ENCODE data around the gene CD247.

Gene CD247

DNA sequence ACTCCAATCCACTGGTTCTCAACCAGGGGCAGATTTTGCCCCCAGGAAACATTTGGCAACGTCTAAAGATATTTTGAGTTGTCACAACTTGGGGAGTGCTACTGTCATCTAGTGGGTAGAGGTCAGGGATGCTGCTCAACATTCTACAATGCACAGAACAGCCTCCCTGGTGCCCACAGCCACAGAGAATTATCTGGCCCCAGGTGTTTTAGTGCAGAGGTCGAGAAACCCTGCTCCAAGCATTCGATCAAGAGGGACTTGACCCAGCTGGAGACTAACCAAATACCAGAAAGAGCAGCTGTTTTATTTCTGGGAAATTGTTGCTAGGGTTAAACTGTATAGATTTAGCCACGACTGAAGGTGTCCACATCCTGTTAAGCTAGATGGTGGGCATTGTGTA, 19.2 kb downstream of the CD247 start:
- TF ChIP-seq, protein P1, sequence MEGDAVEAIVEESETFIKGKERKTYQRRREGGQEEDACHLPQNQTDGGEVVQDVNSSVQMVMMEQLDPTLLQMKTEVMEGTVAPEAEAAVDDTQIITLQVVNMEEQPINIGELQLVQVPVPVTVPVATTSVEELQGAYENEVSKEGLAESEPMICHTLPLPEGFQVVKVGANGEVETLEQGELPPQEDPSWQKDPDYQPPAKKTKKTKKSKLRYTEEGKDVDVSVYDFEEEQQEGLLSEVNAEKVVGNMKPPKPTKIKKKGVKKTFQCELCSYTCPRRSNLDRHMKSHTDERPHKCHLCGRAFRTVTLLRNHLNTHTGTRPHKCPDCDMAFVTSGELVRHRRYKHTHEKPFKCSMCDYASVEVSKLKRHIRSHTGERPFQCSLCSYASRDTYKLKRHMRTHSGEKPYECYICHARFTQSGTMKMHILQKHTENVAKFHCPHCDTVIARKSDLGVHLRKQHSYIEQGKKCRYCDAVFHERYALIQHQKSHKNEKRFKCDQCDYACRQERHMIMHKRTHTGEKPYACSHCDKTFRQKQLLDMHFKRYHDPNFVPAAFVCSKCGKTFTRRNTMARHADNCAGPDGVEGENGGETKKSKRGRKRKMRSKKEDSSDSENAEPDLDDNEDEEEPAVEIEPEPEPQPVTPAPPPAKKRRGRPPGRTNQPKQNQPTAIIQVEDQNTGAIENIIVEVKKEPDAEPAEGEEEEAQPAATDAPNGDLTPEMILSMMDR (IDR thresholded peaks at IDR 0.05; ENCODE audit: insufficient read depth, low read depth, low read length, missing control alignments), result no peak
- no peak for DNase-seq (ENCODE audit: low read depth)
- H3K4me3 ChIP-seq (ENCODE audit: low read length), result no peak overlapping the region

DNA sequence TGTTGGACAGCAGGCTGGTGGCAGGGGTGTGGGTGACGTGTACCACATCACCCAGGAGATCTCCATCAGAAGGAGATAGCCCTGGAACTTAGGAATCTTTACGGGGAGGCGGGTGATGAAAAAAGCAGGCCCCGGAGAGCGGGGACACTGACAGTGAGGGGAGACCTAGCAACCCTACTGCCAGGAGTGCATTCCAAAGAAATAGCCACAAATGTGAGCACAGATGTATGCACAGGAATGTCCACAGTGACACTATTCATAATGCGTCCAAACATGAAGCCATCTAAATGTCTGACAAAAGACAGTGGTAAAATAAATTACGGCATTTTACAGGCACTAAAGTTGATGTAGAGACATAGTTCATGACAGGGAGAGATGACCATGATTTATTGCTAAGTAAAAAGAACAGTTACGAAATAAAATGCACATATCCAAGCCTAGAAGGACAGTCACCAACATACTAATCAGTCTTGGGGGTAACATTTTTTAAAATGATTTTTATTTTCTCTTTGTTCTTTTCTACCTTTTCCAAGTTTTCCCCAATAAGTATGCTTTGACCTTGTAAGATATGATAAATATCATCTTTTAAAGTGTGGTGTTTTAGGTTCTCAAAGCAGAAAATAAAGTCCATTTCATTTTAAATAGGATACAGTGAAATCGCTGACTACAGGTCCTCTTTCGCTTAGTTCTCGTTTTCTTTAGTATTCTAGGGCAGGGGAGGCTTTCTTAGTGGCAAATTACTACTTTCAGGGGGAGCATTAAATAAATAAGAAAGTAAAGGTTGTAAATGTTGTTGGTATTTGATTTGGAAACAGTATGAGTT, 21.3 kb downstream of the CD247 start:
- no peak overlapping the region for H3K4me3 ChIP-seq (ENCODE audit: low read length)
- no peak for DNase-seq (ENCODE audit: low read depth)
- TF ChIP-seq, protein P1 (IDR thresholded peaks at IDR 0.05; ENCODE audit: insufficient read depth, low read depth, low read length, missing control alignments), result no peak

DNA sequence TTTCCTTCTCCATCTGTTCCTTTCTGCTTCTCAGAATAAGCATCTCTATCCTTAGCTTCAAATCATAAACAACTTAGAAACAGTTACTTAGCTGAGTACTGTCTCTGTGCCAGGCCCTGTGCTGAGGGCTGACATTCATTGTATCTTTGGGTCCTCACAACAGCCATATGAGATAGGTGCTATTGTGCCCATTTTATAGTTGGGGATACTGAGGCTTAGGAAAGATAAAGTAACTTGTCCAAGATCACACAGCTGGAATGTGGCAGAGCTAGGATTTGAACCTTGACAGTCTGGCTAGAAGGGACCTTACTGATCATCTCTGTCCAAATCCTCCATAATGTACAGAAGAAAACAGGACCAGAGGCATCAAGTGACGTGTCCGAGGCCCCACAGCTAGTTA, 25.0 kb downstream of the CD247 start:
- DNase-seq (ENCODE audit: low read depth), result no peak
- H3K4me3 ChIP-seq (ENCODE audit: low read length), result no peak overlapping the region
- TF ChIP-seq, protein P1 (IDR thresholded peaks at IDR 0.05; ENCODE audit: insufficient read depth, low read depth, low read length, missing control alignments), result no peak

DNA sequence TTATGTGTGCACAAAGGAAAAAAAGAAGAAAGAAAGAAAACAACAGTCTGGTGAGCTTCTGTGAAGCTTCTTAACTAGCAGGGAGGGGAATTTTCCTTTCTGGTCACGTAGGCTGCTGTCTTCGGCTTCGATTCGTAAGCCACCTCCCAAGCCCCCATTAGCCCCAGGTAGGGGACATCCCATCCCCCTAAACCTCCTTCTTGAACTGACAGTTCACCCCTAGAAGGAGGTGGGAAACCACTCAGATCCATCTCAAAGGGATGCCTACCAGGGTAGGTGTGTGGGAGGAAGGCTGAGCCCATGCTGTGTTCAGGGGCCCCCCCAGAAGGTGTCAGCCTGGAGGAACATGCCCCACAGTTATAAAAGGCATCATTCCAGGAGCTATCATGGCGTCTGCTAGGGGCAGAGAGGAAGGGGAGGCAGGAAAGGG, 25.8 kb downstream of the CD247 start:
- H3K4me3 ChIP-seq (ENCODE audit: low read length), result no peak overlapping the region
- no peak for DNase-seq (ENCODE audit: low read depth)
- TF ChIP-seq, protein P1 (IDR thresholded peaks at IDR 0.05; ENCODE audit: insufficient read depth, low read depth, low read length, missing control alignments), result no peak

DNA sequence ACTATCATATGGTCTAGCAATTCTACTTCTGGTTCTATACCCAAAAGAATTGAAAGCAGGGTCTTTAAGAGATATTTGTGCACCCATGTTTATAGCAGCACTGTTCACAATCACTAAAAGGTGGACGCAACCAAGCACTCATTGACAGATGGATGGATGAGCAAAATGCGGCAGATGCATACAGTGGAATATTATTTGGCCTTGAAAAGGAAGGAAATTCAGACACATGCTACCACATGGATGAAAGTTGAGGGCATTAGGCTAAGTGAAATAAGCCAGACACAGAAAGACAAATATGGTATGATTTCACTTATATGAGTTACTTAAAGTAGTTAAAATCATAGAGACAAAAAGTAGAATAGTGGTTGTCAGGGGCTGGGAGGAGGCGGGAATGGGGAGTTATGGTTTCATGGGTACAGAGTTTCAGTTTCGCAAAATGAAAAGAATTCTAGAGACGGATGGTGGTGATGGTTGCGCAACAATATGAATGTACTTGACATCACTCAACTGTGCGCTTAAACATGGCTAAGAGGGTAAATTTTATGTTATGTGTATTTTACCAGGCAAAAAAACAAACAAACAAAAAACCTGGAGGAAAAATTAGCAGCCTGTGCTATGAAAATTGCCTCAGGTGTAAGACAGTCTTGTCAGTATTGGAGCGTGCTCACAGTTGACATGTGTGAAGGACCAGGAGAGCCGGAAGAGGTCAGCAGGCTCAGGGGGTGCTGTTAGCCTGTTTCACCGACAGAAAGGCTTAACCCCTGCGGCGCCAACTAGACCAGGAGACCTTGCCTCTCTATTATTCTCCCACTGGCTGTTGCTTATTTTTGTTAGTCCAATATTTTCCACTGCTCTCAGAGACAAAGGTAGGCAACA, 26.5 kb downstream of the CD247 start:
- no peak for DNase-seq (ENCODE audit: low read depth)
- TF ChIP-seq, protein P1 (IDR thresholded peaks at IDR 0.05; ENCODE audit: insufficient read depth, low read depth, low read length, missing control alignments), result no peak
- no peak overlapping the region for H3K4me3 ChIP-seq (ENCODE audit: low read length)

- TF ChIP-seq, protein P1 (IDR thresholded peaks at IDR 0.05; ENCODE audit: insufficient read depth, low read depth, low read length, missing control alignments), result no peak
- no peak for DNase-seq (ENCODE audit: low read depth)
- no peak overlapping the region for H3K4me3 ChIP-seq (ENCODE audit: low read length)
Measured at GRCh38 chr1:167490765-167491164, 27.6 kb downstream of the CD247 start.
